GM12872 (cell line): ENCODE results near the gene GAS6.

Experiments
- TF ChIP-seq, protein P1 (sequence below): IDR thresholded peaks from 3 replicates; pipeline ENCODE4 v1.5.1; 2011; ENCODE audit warnings: low read depth, mild to moderate bottlenecking, low read length, moderate library complexity; ENCODE audit not compliant: insufficient read depth

The GAS6 gene

DNA sequence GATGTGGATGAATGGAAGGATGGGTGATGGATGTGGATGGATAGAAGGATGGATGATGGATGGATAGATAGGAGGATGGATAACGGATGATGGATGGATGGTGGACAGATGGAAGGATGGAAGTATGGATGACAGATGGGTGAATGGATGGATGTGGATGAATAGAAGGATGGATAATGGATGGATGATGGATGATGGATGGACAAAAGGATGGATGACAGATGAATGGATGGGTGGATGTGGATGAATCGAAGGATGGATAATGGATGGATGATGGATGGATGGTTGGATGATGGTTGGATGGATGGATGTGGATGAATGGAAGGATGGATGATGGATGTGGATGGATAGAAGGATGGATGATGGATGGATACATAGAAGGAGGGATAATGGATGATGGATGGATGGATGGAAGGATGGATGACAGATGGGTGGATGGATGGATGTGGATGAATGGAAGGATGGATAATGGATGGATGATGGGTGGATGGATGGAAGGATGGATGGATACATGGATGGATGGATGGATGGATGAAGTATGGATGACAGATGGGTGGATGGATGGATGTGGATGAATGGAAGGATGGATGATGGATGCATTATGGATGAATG, 65.6 kb downstream of the GAS6 start:
- TF ChIP-seq, protein P1, sequence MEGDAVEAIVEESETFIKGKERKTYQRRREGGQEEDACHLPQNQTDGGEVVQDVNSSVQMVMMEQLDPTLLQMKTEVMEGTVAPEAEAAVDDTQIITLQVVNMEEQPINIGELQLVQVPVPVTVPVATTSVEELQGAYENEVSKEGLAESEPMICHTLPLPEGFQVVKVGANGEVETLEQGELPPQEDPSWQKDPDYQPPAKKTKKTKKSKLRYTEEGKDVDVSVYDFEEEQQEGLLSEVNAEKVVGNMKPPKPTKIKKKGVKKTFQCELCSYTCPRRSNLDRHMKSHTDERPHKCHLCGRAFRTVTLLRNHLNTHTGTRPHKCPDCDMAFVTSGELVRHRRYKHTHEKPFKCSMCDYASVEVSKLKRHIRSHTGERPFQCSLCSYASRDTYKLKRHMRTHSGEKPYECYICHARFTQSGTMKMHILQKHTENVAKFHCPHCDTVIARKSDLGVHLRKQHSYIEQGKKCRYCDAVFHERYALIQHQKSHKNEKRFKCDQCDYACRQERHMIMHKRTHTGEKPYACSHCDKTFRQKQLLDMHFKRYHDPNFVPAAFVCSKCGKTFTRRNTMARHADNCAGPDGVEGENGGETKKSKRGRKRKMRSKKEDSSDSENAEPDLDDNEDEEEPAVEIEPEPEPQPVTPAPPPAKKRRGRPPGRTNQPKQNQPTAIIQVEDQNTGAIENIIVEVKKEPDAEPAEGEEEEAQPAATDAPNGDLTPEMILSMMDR: no peak

DNA sequence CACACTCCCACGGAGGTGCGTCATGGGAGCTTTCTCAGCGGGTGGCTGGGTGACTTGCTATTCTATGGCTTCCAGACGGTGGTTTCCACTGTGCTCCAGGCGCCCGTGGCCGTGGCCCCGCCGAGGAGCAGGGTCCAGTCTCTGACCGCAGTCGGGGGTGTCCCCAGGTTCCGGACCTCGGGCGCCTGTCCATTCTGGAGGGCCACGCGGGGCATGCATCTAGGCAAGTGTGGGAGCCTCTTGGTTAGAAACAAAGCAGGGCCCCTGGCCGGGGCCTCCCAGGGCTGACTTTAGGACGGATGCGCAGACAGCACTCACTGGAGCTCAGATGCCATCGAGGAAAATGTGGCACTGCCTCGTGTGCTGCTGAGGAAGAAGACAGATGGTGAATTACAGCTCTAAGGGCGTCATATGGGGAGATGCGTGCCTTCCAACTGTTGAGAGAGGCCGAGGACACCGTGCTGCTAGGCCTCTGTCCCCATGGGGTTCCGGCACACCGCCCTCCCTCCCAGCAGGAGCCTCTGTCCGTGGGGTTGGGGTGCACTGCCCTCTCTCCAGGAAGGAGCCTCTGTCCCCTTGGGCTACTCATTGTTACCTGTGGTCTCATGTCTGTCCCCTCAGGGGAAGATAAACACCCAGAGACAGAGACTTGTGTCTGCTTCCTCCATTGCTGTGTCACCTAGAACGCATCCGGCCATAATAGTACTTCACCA, 66.8 kb downstream of the GAS6 start:
- TF ChIP-seq, protein P1: no peak

DNA sequence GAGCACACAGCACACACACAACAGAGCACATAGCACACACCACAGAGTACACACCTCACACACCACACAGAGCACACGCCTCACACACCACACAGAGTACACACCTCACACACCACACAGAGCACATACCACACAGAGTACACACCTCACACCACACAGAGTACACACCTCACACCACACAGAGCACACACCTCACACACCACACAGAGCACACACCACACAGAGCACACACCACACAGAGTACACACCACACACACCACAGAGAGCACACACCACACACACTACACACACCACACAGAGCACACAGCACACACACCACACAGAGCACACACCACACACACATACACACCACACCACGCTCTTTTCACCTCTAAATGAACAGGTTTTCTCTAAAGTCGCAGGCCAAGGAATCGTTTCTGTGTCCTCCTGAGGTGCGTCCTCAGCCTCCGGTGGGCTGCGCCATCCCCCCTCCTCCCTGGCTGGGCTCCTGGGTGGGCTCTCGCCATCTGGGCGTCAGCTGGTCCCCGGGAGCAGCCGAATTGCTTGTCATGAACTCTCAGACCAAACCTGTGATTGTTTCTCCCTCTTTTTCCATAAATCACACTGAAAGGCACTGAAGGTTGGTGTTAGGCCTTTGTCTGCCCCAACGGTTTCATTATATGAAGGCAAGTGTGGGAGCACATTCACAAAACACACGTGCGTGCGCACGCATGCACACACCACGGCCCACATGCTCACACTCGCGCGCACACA, 67.5 kb downstream of the GAS6 start:
- TF ChIP-seq, protein P1: no peak

DNA sequence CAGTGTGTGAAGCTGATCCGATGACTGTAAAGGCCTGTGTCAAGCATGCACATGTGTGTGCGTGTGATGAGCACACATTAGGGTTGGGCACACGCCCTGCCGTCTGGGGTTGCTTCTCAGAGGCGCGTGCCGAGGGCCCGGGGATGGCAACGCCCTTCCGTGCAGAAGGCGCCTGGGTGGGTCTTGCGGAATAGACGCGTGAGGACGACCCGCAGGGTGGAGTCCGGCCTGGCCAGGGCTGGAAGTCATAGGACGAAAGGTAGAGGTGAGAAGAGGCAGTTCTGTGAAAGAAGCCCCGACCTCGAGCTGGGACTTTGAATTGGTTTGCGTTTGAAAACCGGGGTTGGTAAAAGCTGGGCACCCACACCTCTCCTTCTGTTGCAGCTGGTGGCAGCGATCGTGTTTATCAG, 69.1 kb downstream of the GAS6 start:
- TF ChIP-seq, protein P1: no peak

DNA sequence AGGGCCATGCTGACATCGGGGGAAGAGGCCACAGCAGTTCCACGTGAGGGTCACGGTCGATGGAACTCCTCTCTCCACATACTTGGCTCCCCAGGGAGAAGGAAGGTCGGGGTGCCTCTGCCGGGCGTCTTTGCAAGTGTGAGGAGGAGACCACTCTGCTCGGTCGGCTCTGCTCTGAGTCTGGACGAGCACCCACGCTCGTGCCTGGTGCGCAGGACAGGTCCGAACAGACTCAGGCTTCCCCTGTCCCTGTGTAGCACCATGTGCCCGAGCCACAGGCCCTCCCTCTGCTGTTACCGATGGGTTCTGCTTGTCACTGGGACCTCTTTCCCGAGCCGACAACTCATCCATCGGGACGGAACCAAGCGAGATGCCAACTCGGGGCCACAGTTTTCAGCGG, 69.8 kb downstream of the GAS6 start:
- TF ChIP-seq, protein P1: no peak

DNA sequence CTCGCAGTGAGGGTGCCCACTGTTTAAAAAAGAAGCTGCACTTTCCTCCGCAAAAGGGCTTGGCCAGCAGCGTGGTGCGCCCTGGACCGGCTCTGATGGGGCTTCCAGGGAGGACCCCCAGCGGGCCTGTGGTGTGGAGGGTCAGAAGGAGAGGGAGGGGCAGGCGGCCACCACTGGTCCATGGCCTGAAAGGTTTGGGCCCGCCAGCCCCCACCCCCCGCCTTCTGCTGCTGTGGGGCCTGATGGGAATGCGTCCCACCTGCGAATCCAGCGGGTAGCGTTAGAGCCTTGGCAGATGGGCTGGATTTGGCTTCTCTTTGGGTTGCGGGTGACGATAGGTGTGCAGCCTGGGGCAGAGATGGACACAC, 70.2 kb downstream of the GAS6 start:
- TF ChIP-seq, protein P1: no peak

DNA sequence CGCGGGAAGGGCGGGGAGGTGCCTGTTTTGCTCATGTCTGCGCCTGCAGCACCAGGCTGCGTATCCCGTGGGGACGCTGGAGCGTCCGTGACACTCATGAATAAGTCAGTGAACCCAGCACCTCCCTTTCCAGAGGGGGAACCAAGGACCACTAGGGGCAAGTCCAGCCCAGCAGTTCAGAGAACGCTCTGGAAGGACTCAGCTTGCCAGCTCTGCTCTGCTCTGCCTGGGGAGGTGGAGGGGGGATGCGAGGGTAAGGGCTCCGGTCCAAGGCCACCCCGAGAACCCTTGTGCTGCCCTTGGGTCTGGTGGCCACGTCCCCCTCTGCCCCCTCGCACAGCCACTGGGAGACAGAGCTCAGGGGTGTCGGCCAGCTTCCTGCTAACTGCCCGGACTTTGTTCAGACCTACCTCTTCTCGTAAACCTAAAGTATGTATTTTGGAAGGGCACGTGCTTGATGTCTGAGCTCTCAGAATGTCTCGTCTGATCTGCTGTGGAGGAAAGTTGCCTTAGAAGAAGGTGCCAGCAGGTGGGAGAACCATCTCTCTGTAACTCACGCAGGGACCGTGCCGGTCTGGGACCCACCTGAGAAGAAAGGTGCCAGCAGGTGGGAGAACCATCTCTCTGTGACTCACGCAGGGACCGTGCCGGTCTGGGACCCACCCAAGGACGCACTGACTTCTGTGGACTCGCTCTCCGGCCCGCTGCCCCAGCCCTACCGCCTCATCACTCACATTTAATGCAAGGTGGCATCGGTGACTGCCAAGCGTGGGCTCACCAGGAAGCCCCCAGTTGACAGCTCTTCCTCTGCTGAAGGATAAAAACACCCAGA, 70.8 kb downstream of the GAS6 start:
- TF ChIP-seq, protein P1: no peak
